GM12891 (cell line): Measurements from ENCODE around the gene TP73.

Experiments
- POLR2A ChIP-seq: IDR thresholded peaks from 2 replicates; pipeline ENCODE4 v1.6.1; 2011; ENCODE audit warnings: low read depth, low read length, control low read depth
- POLR2AphosphoS5 ChIP-seq: IDR thresholded peaks from 2 replicates; pipeline ENCODE4 v1.6.1; 2011; ENCODE audit warnings: low read depth, low read length, control low read depth
- TAF1 ChIP-seq: IDR thresholded peaks from 2 replicates; pipeline ENCODE4 v1.6.1; 2011; ENCODE audit warnings: low read depth, low read length, control low read depth

DNA sequence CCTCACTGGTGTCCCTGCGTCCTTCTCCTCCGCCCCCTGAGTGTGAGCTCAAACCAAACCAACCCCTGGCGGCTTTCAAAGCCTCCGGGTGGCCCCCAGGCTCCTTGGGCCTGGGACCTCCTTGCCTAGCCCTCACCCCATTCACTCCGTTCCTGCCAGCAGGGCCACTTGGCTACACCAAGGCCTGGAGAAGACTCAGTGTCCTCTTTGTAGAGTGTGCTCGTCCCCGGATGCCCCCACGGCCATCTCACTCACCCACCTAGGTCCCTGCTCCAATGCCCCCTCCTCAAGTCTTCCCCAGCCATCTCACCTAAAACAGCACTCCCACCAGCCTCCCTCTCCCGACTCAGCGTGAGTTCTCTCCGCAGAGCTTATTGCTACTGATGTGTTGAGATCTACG lies 92.8 kb downstream of the TP73 start:
- TF ChIP-seq POLR2AphosphoS5: no peak
- TF ChIP-seq POLR2A: no peak
- no peak for TF ChIP-seq TAF1
